GM23248 (cell line): ENCODE data around the gene TUBGCP6.

ENCODE experiments used
- EZH2 ChIP-seq: fragments of 200-600 bp; sonication (generic); IDR thresholded peaks from 2 replicates; pipeline ENCODE4 v1.6.1; 2018; ENCODE audit warnings: antibody characterized with exemption, mild to moderate bottlenecking; ENCODE audit not compliant: insufficient read depth, poor library complexity, severe bottlenecking
- EZH2phosphoT487 ChIP-seq: fragments of 200-600 bp; sonication (generic); IDR thresholded peaks from 2 replicates; pipeline ENCODE4 v1.6.1; 2018; ENCODE audit warnings: antibody characterized with exemption, moderate library complexity, mild to moderate bottlenecking, low read depth; ENCODE audit not compliant: insufficient read depth

DNA sequence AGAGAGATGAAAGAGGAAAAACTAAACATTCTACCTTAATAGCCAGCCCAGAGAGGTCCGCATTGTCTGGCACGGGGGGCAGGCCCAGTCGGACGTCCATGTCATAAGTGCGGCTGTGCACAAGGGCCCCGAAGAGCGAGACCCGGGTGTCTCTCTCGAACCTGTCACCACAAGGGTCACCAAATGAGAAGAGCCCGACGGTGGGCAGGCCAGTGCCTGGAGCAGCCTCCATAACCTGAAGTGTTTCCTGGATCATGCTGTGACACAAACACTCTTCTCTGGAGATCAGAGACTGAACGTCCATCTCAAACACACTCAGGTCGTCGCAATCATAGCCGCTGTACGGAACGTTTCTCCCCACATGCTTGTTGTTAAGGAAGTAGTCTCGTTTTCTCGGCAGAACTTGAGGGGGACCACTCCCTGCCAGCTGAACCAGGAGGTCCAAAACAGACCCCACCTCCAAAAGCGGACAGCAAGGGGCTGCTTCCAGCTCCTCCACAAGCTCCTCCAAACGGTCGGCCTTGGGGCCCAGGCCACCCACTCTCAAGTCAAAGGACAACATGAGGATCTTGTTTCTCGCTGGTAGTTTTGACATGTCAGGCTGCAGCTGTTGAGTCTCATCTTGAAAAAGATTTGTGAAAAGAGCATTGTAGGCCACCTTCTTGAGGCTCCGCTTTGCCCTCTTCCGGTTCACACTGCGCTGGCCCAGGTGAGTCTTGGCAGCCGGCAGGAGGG is 971 bp downstream of the TUBGCP6 start:
- no peak for TF ChIP-seq EZH2phosphoT487
- TF ChIP-seq EZH2 = no peak
